Choroid plexus epithelial cell (primary cell): ENCODE data around the gene PNKP.

Experiments used
- DNase-seq: peaks from one replicate; pipeline ENCODE4 v3.0.0-alpha.2; 2010; ENCODE audit warnings: low read depth
- H3K4me3 ChIP-seq: 2 replicates; pipeline ENCODE4 v1.5.1; 2011; ENCODE audit warnings: low read depth, mild to moderate bottlenecking, control low read depth, low read length, moderate library complexity
- CTCF ChIP-seq: conservative IDR thresholded peaks from 2 replicates; pipeline ENCODE4 v1.5.1; 2011; ENCODE audit warnings: low read depth, mild to moderate bottlenecking, control low read depth, inconsistent platforms, low read length, moderate library complexity

PNKP gene

GRCh38 chr19:49856574-49857021 is 10.8 kb downstream of the PNKP start:
- no peak overlapping the region for H3K4me3 ChIP-seq
- DNase-seq, result no peak
- TF ChIP-seq CTCF, result no peak

DNA sequence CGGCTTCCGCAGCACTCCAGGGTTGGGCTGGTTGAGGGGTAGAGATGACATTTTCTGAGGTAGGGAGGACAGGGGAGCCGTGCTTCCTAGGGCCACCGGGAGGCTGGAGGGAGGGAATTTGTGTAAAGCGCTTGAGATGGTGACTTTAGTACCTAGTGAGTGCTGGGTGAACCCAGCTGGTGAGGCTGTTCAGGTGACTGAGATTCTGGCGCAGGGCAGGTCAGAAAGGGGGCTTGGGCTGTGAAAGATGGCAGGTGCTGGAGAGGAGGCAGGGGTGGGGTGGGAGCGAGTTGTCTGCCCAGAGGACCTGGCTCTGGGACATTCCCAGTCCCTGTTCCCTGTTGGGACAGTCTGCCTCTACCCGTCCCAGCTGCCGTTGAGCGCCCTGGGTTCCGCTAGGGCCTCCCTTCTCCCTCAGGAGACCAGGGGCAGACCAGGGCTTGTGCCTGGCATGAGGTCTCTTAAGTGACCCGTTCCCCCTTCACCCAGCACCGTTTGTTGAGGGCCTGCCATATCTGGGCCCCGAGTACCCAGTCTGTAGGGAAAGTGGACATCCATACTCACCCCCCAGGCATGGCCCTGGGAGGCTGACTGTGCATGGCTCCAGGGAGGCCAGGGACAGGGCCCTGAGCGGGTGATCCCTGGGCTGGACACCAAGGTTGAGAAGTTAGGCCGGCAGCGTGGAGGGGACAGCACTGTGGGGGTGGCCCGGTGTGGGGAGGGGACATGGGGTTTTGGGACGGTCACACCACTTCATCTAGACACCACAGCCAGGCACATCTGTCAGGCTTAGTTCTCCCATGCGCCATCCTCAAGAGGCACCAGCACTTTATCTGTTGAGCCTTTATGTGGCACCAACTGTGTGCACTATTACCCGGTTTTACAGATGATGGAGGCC is 11.5 kb downstream of the PNKP start:
- no peak for DNase-seq
- no peak for TF ChIP-seq CTCF
- H3K4me3 ChIP-seq, result no peak overlapping the region

DNA sequence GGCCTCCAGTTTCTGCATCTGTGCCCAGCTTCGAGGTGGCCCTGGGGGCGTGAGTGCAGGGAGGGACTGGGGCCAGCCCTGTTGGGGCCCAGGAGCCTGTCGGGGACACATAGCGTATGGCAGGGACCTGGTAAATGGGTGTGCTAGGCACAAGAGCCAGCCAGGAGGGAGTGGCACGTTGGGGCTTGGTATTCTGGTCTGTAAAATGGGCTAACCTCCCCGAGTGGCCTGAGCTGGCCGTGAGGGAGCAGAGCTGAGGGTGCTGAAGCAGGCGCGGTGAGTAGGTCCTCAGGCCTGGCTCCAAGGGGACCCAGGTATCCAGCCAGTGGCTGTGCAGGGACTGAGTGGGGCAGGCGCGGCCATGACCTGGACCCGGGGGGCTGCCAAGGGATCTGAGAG is 12.1 kb downstream of the PNKP start:
- TF ChIP-seq CTCF, result no peak
- no peak overlapping the region for H3K4me3 ChIP-seq
- DNase-seq, result no peak

DNA sequence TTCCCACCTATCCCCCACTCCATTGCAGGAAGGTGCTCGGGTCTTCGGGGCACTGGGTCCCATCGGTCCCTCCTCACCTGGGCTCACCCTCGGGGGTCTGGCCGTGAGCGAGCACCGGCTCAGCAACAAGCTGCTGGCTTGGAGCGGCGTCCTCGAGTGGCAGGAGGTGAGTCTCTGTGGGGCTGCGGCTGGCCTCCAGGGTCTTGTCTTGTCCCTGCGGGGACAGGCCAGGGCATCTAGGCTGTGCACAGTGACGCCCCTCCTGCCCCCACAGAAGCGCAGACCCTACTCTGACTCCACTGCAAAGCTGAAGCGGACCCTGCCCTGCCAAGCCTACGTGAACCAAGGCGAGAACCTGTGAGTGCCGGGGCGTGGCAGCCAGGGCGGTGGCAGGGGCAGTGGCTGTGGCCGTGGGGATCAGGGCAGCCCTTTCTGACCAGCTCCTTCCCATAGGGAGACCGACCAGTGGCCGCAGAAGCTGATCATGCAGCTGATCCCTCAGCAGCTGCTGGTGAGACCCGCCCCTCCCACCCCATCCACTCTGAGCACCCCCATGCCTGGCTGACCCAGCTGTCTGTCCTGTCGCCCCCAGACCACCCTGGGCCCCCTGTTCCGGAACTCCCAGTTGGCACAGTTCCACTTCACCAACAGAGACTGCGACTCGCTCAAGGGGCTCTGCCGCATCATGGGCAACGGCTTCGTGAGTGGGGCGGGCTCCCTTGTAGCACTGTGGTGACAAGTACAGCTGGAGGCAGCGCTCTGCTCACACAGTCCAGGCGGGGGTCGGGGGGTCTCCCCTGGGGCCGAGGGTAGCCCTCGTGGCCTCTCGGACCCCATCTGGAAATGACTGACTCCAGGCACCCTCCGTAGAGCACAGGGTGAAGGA is 12.8 kb downstream of the PNKP start:
- no peak overlapping the region for H3K4me3 ChIP-seq
- no peak for TF ChIP-seq CTCF
- DNase-seq, result no peak

- no peak for TF ChIP-seq CTCF
- no peak overlapping the region for H3K4me3 ChIP-seq
- DNase-seq, result no peak
Measured at GRCh38 chr19:49853852-49854377, 13.5 kb downstream of the PNKP start.

DNA sequence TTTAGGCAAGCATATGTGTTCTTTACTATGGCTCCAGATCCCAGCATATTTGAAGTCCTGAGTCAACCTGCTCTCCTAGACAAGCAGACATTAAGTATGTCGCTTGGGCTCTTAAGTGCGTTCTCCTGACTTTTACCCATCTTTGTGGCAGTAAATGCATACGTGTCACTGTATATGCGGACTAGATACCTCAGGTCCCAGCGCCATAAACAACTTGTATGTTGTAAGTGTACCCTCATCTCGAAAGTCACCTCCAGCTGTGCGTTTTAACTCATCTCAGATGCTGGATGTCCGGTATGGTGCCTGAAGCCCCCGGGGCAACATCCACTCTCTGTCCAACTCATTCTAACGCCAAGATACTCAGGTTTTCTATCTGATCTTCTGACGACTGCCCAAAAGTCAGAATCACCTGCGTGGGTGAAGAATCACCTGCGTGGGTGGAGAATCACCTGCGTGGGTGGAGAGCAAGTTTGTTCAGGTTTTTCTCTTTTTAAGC is 14.7 kb downstream of the PNKP start:
- no peak for TF ChIP-seq CTCF
- peak overlapping the region; percentile 93 for H3K4me3 ChIP-seq
- no peak for DNase-seq
